Measurements from ENCODE around the gene CDH6.

DNA sequence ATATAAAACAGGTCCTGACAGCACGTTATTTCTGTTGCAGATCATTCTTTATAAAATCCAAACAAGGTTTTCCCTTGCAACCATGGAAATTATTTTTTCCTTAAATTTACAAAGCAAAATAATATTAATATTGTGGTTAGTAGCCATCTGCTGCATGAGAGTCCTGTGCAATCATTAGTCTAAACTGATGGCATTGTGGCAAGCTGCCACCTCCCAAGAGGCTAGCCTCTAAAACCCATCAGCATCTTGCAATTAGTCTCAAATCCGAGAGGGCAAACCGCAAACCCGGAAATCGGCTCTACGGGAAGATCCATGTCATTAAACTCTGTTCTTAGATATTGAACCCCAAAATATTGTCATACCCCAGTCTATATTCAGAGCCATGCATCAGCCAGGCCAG lies 11.3 kb upstream of the CDH6 start:
- TF ChIP-seq EZH2 (IDR thresholded peaks at IDR 0.05; ENCODE audit: low read depth), result no peak
- no peak for TF ChIP-seq CTCF (conservative IDR thresholded peaks at IDR 0.05)
